PC-3 (cell line): ENCODE data around the gene CGNL1. TPM values are rescaled to one million over a fixed set of nuclear protein-coding genes. Genes with fewer than 3 reads are reported as not detected.

Experiments
- ATAC-seq: fragments of 200-7000 bp; cut with Tn5 transposase; 2 replicates; pipeline ENCODE4 v1.9.1; 2020; ENCODE audit warnings: mild to moderate bottlenecking, moderate library complexity
- Bru-seq: library from RNA; stranded (reverse); fragments of 400-500 nt; gene quantifications from one replicate; lab custom pipeline; 2021; lab: Mats Ljungman, UMichigan
- BruChase-seq, 2 experiments: library from RNA; stranded (reverse); fragments of 400-500 nt; gene quantifications; one replicate each; lab custom pipeline; 2021; lab: Mats Ljungman, UMichigan
- BruUV-seq: library from RNA; stranded (reverse); fragments of 400-500 nt; replicated peaks from 2 replicates; lab custom pipeline; 2021; lab: Mats Ljungman, UMichigan
- CTCF ChIA-PET: fragments of 300-600 bp; sonication (Branson Sonifier 250); formaldehyde crosslinking; loops from one replicate; lab custom pipeline; 2022; ENCODE audit warnings: antibody characterized with exemption; lab: Charles Lee
- POLR2A ChIA-PET: fragments of 300-600 bp; sonication (Branson Sonifier 250); formaldehyde crosslinking; loops from one replicate; lab custom pipeline; 2022; ENCODE audit warnings: antibody characterized with exemption; ENCODE audit not compliant: unreplicated experiment; lab: Charles Lee
- DNase-seq: peaks from one replicate; pipeline ENCODE4 v3.0.0-alpha.2; 2015
- H2AFZ ChIP-seq: fragments of 300-600 bp; sonication (generic); 2 replicates; pipeline ENCODE4 v1.6.0; 2016; ENCODE audit warnings: antibody characterized with exemption, low read length
- H3F3A ChIP-seq: fragments of 300-600 bp; sonication (generic); one replicate; pipeline ENCODE4 v1.6.0; 2017; ENCODE audit warnings: antibody characterized with exemption, low read length, control low read depth, mild to moderate bottlenecking; ENCODE audit not compliant: unreplicated experiment
- H3K27ac ChIP-seq: fragments of 300-600 bp; sonication (generic); 2 replicates; pipeline ENCODE4 v1.5.1; 2016; ENCODE audit warnings: mild to moderate bottlenecking, low read length
- H3K27me3 ChIP-seq: fragments of 300-600 bp; sonication (generic); 2 replicates; pipeline ENCODE4 v1.6.1; 2016; ENCODE audit warnings: low read length, mixed read lengths
- H3K36me3 ChIP-seq: fragments of 300-600 bp; sonication (generic); 2 replicates; pipeline ENCODE4 v1.6.1; 2016; ENCODE audit warnings: low read depth, mixed run types, low read length, mixed read lengths
- H3K4me1 ChIP-seq: fragments of 300-600 bp; sonication (generic); 2 replicates; pipeline ENCODE4 v1.5.1; 2016; ENCODE audit warnings: low read length; ENCODE audit not compliant: insufficient read depth
- H3K4me2 ChIP-seq: fragments of 300-600 bp; sonication (generic); 2 replicates; pipeline ENCODE4 v1.6.0; 2016; ENCODE audit warnings: low read length
- H3K4me3 ChIP-seq: fragments of 300-600 bp; sonication (generic); 2 replicates; pipeline ENCODE4 v1.5.1; 2016; ENCODE audit warnings: mild to moderate bottlenecking, low read length, mixed read lengths
- H3K79me2 ChIP-seq: fragments of 300-600 bp; sonication (generic); 2 replicates; pipeline ENCODE4 v1.6.1; 2017; ENCODE audit warnings: low read length, mixed read lengths
- H3K9ac ChIP-seq: fragments of 300-600 bp; sonication (generic); 2 replicates; pipeline ENCODE4 v1.6.0; 2016; ENCODE audit warnings: mild to moderate bottlenecking, low read length
- H3K9me2 ChIP-seq: fragments of 300-600 bp; sonication (generic); replicated peaks from 2 replicates; pipeline ENCODE4 v1.6.1; 2016; ENCODE audit warnings: mixed run types, low read length, mixed read lengths
- H3K9me3 ChIP-seq: fragments of 300-600 bp; sonication (generic); 2 replicates; pipeline ENCODE4 v1.6.1; 2016; ENCODE audit warnings: low read length, mixed read lengths
- H4K20me1 ChIP-seq: fragments of 300-600 bp; sonication (generic); 2 replicates; pipeline ENCODE4 v1.6.1; 2016; ENCODE audit warnings: low read length, mixed read lengths
- EZH2 ChIP-seq: fragments of 300-600 bp; sonication (generic); IDR thresholded peaks from one replicate; pipeline ENCODE4 v1.6.1; 2017; ENCODE audit warnings: antibody characterized with exemption, mild to moderate bottlenecking, low read length; ENCODE audit not compliant: unreplicated experiment
- EZH2phosphoT487 ChIP-seq: fragments of 300-600 bp; sonication (generic); IDR thresholded peaks from 2 replicates; pipeline ENCODE4 v1.6.1; 2018; ENCODE audit warnings: mild to moderate bottlenecking, antibody characterized with exemption, low read length, borderline replicate concordance
- intact Hi-C: fragments of 100-400 bp; cut with micrococcal nuclease; formaldehyde crosslinking; loops from 2 replicates; pipeline ENCODE4 v1.9.0; 2023
- long read RNA-seq: library from polyadenylated mRNA; unstranded; transcript quantifications from one replicate; pipeline ENCODE4 v2.0.0, GENCODE V29; 2021; ENCODE audit not compliant: unreplicated experiment
- total RNA-seq: library from RNA; depleted of rRNA; stranded (reverse); fragments of >200 nt; gene quantifications from 2 replicates; pipeline ENCODE4 v1.2.3, GENCODE V29; 2014; rRNA removed
- TF ChIP-seq, protein P1 (sequence below): fragments of 300-600 bp; sonication (generic); conservative IDR thresholded peaks from 2 replicates; pipeline ENCODE4 v1.5.1; 2017; ENCODE audit warnings: antibody characterized with exemption, low read depth, mild to moderate bottlenecking, low read length

The CGNL1 gene, protein sequence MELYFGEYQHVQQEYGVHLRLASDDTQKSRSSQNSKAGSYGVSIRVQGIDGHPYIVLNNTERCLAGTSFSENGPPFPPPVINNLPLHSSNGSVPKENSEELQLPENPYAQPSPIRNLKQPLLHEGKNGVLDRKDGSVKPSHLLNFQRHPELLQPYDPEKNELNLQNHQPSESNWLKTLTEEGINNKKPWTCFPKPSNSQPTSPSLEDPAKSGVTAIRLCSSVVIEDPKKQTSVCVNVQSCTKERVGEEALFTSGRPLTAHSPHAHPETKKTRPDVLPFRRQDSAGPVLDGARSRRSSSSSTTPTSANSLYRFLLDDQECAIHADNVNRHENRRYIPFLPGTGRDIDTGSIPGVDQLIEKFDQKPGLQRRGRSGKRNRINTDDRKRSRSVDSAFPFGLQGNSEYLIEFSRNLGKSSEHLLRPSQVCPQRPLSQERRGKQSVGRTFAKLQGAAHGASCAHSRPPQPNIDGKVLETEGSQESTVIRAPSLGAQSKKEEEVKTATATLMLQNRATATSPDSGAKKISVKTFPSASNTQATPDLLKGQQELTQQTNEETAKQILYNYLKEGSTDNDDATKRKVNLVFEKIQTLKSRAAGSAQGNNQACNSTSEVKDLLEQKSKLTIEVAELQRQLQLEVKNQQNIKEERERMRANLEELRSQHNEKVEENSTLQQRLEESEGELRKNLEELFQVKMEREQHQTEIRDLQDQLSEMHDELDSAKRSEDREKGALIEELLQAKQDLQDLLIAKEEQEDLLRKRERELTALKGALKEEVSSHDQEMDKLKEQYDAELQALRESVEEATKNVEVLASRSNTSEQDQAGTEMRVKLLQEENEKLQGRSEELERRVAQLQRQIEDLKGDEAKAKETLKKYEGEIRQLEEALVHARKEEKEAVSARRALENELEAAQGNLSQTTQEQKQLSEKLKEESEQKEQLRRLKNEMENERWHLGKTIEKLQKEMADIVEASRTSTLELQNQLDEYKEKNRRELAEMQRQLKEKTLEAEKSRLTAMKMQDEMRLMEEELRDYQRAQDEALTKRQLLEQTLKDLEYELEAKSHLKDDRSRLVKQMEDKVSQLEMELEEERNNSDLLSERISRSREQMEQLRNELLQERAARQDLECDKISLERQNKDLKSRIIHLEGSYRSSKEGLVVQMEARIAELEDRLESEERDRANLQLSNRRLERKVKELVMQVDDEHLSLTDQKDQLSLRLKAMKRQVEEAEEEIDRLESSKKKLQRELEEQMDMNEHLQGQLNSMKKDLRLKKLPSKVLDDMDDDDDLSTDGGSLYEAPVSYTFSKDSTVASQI
- 0.66 and 0.86 TPM in 2 replicates for total RNA-seq
- Bru-seq, nascent RNA = percentile 33 among the genes with signal in this experiment
- BruChase-seq, experiment 1, labeled RNA remaining after a 6-hour chase = percentile 25 among the genes with signal in this experiment
- BruChase-seq, experiment 2, labeled RNA remaining after a 2-hour chase = percentile 30 among the genes with signal in this experiment
- long read RNA-seq, partial matches to known transcripts = 1 of 3 reads
- long read RNA-seq, other reads (novel, unspliced or antisense) = 2 of 3 reads

DNA sequence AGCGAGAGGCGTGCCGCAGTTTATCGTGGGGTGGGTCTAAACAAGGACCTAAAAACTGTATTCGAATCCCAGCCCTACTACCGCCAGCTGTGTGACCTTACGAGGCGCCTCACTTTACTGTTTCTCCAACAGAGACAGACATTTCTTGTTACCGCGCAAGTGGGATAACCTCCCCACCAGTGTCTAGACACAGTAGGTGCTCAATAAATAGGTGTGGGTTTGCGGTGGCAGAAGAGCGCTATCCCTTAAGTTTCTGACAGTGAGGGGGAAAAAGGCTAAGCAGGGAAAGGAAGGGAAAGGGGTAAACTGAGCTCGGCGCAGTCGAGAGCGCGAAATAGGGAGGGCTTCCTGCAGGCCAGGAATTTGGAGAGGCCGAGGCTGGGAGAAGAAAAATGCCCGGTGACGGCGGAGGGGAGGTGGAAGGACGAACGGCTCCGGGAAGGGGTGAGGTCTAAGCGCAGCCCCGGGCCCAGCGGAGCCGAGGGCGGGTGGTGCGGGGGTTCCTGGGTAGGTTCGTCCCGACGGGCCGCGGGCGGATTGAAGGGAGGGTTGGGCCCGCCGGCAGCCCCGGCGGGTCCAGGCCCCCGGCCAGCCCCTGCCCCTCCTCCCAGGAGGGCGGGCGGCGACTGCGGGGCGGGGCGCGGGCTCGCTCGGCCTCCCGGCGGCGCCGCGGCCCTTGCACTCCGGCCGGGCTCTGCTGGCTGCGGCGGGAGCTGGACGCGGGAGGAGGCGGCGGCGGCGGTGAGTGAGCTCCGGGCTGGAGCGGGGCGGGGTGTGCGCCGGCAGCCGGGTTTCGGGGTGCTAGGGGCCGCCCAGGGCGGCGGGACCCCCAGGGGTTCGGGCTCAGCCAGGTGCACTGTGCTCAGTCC, at the start of gene CGNL1:
Gene CGNL1 (plus strand): TSS at position 679 of the 869 bp plus-strand sequence. CDS start 61,495 bp downstream, outside the sequence.
- Histone ChIP-seq H3K27ac (no peak within 1 kb of the TSS), H3K36me3 (no peaks in the 10 kb centered on the region), H3K9me2 (no peaks in the 10 kb centered on the region), H3K9me3 (no peaks in the 10 kb centered on the region), H2AFZ (peak within 1 kb of the TSS; percentile 86), H3K79me2 (no peaks in the 10 kb centered on the region), H3K4me3 (peak within 1 kb of the TSS; percentile 75), H4K20me1 (no peaks in the 10 kb centered on the region), H3K4me1 (0 out of 2 replicates have a peak, but pooled peaks cover 7% of the 10 kb centered on the region), H3K27me3 (no peaks in the 10 kb centered on the region), H3K4me2 (peak within 1 kb of the TSS; percentile 100), H3F3A (no peaks in the 10 kb centered on the region), H3K9ac (no peak within 1 kb of the TSS)
- CTCF ChIA-PET = interaction anchor here (0.6 kb wide), 1 partner anchor 15 kb away, joined by 8 read pairs; no protein-coding TSS in a partner anchor
- TF ChIP-seq EZH2phosphoT487 (no peak), EZH2 (no peak)
- TF ChIP-seq, protein P1, sequence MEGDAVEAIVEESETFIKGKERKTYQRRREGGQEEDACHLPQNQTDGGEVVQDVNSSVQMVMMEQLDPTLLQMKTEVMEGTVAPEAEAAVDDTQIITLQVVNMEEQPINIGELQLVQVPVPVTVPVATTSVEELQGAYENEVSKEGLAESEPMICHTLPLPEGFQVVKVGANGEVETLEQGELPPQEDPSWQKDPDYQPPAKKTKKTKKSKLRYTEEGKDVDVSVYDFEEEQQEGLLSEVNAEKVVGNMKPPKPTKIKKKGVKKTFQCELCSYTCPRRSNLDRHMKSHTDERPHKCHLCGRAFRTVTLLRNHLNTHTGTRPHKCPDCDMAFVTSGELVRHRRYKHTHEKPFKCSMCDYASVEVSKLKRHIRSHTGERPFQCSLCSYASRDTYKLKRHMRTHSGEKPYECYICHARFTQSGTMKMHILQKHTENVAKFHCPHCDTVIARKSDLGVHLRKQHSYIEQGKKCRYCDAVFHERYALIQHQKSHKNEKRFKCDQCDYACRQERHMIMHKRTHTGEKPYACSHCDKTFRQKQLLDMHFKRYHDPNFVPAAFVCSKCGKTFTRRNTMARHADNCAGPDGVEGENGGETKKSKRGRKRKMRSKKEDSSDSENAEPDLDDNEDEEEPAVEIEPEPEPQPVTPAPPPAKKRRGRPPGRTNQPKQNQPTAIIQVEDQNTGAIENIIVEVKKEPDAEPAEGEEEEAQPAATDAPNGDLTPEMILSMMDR = no peak
- DNase-seq (peak; percentile 15), ATAC-seq (peak; percentile 60)
- POLR2A ChIA-PET = interaction anchor here (0.6 kb wide), 2 partner anchors 707 to 1575 kb away, joined by 3 to 18 read pairs; no protein-coding TSS in a partner anchor
- BruUV-seq = no TSS peak
- intact Hi-C loops = loop anchor here (5.0 to 10.0 kb wide), 2 partner anchors 86 to 149 kb away; no protein-coding TSS in a partner anchor

DNA sequence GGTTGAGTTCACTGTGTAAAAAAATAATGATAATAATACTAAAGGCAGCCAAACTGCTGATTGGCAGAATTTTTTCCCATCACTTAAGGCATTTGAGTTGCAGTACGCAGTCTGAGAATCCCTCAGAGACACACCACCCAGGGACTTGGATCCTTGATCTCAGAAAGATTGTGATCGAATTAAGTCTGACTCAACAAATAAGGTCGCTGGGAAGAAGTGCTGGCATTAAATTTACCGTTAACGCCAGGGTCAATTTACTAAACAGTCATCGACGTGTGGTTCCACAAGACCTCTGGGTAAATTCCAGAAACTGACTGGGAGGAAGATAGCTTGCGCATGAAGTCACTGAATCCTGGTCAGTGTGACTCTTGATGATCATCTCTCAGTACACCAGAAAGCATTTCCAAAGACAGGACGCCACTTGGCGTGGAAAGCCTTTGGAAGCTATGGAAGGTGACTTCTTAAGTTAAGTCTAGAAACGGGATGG, 48.3 kb upstream of the CGNL1 start:
- Histone ChIP-seq H3K9me2 (no peaks in the 10 kb centered on the region), H3K4me2 (no peak overlapping the region), H3K79me2 (no peaks in the 10 kb centered on the region), H3K27me3 (no peaks in the 10 kb centered on the region), H3F3A (no peaks in the 10 kb centered on the region), H3K4me1 (peaks cover 9% of the 10 kb centered on the region), H3K27ac (no peak overlapping the region), H3K9me3 (no peaks in the 10 kb centered on the region), H3K36me3 (no peaks in the 10 kb centered on the region), H4K20me1 (no peaks in the 10 kb centered on the region), H2AFZ (no peak overlapping the region), H3K4me3 (no peak overlapping the region), H3K9ac (no peak overlapping the region)
- no peak for ATAC-seq
- intact Hi-C loops = no loop called here
- DNase-seq = no peak
- POLR2A ChIA-PET = no interaction called here
- TF ChIP-seq EZH2 (no peak), EZH2phosphoT487 (no peak)
- TF ChIP-seq, protein P1 = no peak
- BruUV-seq = no TSS peak
- CTCF ChIA-PET = no interaction called here
